Heart right ventricle (tissue), 16 donors: Measurements from ENCODE around the gene RBPMS2. TPM values are rescaled to one million over a fixed set of nuclear protein-coding genes. Genes with fewer than 3 reads are reported as not detected.

ENCODE experiments used
- ATAC-seq, 8 donors: fragments of 200-7000 bp; cut with Tn5 transposase; one replicate each; pipeline ENCODE4 v1.9.1; 2020; ENCODE audit warnings: mild to moderate bottlenecking in 8 of 8, moderate library complexity in 8 of 8, moderate number of reproducible peaks in 1 of 8
- DNase-seq, 2 donors: peaks; one replicate each; pipeline ENCODE4 v3.0.0-alpha.2; 2020
- H3K27ac ChIP-seq, 10 donors: fragments of 200-600 bp; sonication (generic) in 2 of 10; one replicate each; pipeline versions ENCODE4 v1.5.0 to v1.8.0; 2020 to 2022; ENCODE audit warnings: mild to moderate bottlenecking in 3 of 10
- H3K27me3 ChIP-seq, 7 donors: fragments of 200-600 bp; one replicate each; pipeline ENCODE4 v1.8.0; 2021 to 2022; ENCODE audit warnings: mild to moderate bottlenecking in 2 of 7
- H3K36me3 ChIP-seq, 9 donors: fragments of 200-600 bp; sonication (generic) in 1 of 9; one replicate each; pipeline versions ENCODE4 v1.5.0 to v1.8.0; 2020 to 2022; ENCODE audit warnings: mild to moderate bottlenecking in 2 of 9
- H3K4me1 ChIP-seq, 9 donors: fragments of 200-600 bp; sonication (generic) in 1 of 9; one replicate each; pipeline versions ENCODE4 v1.5.0 to v1.8.0; 2020 to 2022; ENCODE audit warnings: mild to moderate bottlenecking in 4 of 9
- H3K4me3 ChIP-seq, 10 donors: fragments of 200-600 bp; sonication (generic) in 2 of 10; one replicate each; pipeline versions ENCODE4 v1.5.0 to v1.8.0; 2020 to 2022; ENCODE audit warnings: mild to moderate bottlenecking in 7 of 10, moderate library complexity in 2 of 10
- H3K9me3 ChIP-seq, 11 donors: fragments of 200-600 bp in 10 of 11; sonication (generic) in 2 of 11; one replicate each; pipeline versions ENCODE4 v1.5.0 to v1.8.0; 2013 to 2022; ENCODE audit warnings: mild to moderate bottlenecking in 2 of 11, control low read depth in 1 of 11, moderate library complexity in 1 of 11
- WGBS, 2 donors: extraction: QIAGEN DNeasy Blood & Tissue Kit; methylation state at CpG; one replicate each; pipeline ENCODE4 v1.1.7; 2013; ENCODE audit warnings: inconsistent platforms in 1 of 2; 5-methylcytosine and 5-hydroxymethylcytosine counted together
- intact Hi-C, 10 donors: fragments of 100-400 bp; cut with DNase I; formaldehyde crosslinking; loops; one replicate each; pipeline versions ENCODE4 v1.11.1 to v1.14.2; 2022
- polyA plus RNA-seq, 2 donors: library from polyadenylated mRNA; stranded (reverse); fragments of 200-250 nt; gene quantifications; one replicate each; pipeline ENCODE4 v1.2.3, GENCODE V29; 2013
- total RNA-seq, 10 donors: library from RNA; stranded (reverse); fragmentation: NEBNext Ultra II Directional in 3 of 10; extraction: Animal tissue kit (Norgen Biotek cat#: 25700) in 3 of 10; gene quantifications; one replicate each; pipeline versions ENCODE4 v1.2.1 to v1.2.4, GENCODE V29; 2021 to 2023
- TF ChIP-seq, protein P1 (sequence below), 9 donors: fragments of 200-600 bp; sonication (generic) in 2 of 9; IDR thresholded peaks; one replicate each; pipeline versions ENCODE4 v1.5.0 to v1.8.0; 2021 to 2022; ENCODE audit warnings: antibody characterized with exemption in 9 of 9, mild to moderate bottlenecking in 5 of 9, moderate library complexity in 1 of 9
- donor health status: Arrhythmogenic right ventricular cardiomyopathy.
- donor health status: ischemic (EF 13 %, LVEDD 7.1; RV severe dilation, severe dysfunction).
- donor health status: healthy with polysubstance abuse.
- donor health status: DM: no; HTN: yes; CAD: no.
- donor health status: DM: no; HTN: no; CAD: no.
- donor health status: ischemic (EF 25% LVEDD 6.9; RV normal size, moderate dysfunction).
- donor health status: ischemic (EF 25% LVEDD 5.7; RV mildly dilated, moderate dysfunction).
- donor health status: healthy.
- donor health status: DM: yes; HTN: yes; CAD: no.
- donor health status: Ischemic cardiomyopathy.
- donor health status: ischemic (EF 35%, LVEDD 5.7; RV mildly dilated, moderate dysfunction).
- donor health status: nonischemic (EF 11% LVEDD 7.7; RV severe dilation, severe dysfunction).
- donor health status: DM: yes; HTN: yes; CAD: no.
- donor health status: PGD.
- donor health status: ischemic (EF 29% LVEDD 5.4; RV normal size, mild dysfunction).
- donor health status: nonischemic (EF 23%, LVEDD 6.1; RV moderate dilation, normal function).

RBPMS2 gene
- total and polyA plus RNA-seq, 12 donors, result 177 to 310 (median 213) TPM

GRCh38 chr15:64699751-64700388, 75.5 kb downstream of the RBPMS2 start:
- Histone ChIP-seq H3K36me3 (peaks cover 0 to 32% (median 0%) of the 10 kb centered on the region in 9 donors), H3K9me3 (no peaks in the 10 kb centered on the region), H3K4me1 (peaks cover 33 to 84% (median 81%) of the 10 kb centered on the region in 9 donors), H3K4me3 (peak overlapping the region in 7 of 10 donors; percentile 79 to 96 (median 92)), H3K27ac (peak overlapping the region; percentile 26 to 97 (median 85)), H3K27me3 (no peaks in the 10 kb centered on the region)
- DNase-seq (peak; percentile 59 to 70), ATAC-seq (peak; percentile 6 to 69 (median 46))
- intact Hi-C loops, result loop anchor here in 1 of 10 donors (2.0 kb wide), 1 partner anchor 19 kb away; no protein-coding TSS in a partner anchor
- WGBS, 2 donors, result 17 to 18% methylated on average over 7 of the region's 7 CpGs
- TF ChIP-seq, protein P1, sequence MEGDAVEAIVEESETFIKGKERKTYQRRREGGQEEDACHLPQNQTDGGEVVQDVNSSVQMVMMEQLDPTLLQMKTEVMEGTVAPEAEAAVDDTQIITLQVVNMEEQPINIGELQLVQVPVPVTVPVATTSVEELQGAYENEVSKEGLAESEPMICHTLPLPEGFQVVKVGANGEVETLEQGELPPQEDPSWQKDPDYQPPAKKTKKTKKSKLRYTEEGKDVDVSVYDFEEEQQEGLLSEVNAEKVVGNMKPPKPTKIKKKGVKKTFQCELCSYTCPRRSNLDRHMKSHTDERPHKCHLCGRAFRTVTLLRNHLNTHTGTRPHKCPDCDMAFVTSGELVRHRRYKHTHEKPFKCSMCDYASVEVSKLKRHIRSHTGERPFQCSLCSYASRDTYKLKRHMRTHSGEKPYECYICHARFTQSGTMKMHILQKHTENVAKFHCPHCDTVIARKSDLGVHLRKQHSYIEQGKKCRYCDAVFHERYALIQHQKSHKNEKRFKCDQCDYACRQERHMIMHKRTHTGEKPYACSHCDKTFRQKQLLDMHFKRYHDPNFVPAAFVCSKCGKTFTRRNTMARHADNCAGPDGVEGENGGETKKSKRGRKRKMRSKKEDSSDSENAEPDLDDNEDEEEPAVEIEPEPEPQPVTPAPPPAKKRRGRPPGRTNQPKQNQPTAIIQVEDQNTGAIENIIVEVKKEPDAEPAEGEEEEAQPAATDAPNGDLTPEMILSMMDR (IDR thresholded peaks at IDR 0.05), result no peak

GRCh38 chr15:64698823-64699222, 76.6 kb downstream of the RBPMS2 start:
- TF ChIP-seq, protein P1 (IDR thresholded peaks at IDR 0.05), result no peak
- peak overlapping the region in 4 of 10 donors; percentile 92 to 96 (median 94) for H3K4me3 ChIP-seq
- DNase-seq (no peak), ATAC-seq (peak in 1 of 8 donors; percentile 11)
- no peaks in the 10 kb centered on the region for H3K9me3 ChIP-seq
- H3K36me3 ChIP-seq, result peaks cover 0 to 42% (median 0%) of the 10 kb centered on the region in 9 donors
- H3K4me1 ChIP-seq, result peaks cover 40 to 93% (median 89%) of the 10 kb centered on the region in 9 donors
- peak overlapping the region in 8 of 10 donors; percentile 73 to 97 (median 91) for H3K27ac ChIP-seq
- intact Hi-C loops, result loop anchor here in 1 of 10 donors (2.0 kb wide), 1 partner anchor 20 kb away; no protein-coding TSS in a partner anchor
- H3K27me3 ChIP-seq, result no peaks in the 10 kb centered on the region

GRCh38 chr15:64697911-64698369, 77.4 kb downstream of the RBPMS2 start:
- TF ChIP-seq, protein P1 (IDR thresholded peaks at IDR 0.05), result no peak
- no peak for ATAC-seq
- Histone ChIP-seq H3K27me3 (no peaks in the 10 kb centered on the region), H3K27ac (peak overlapping the region in 8 of 10 donors; percentile 11 to 97 (median 91)), H3K9me3 (no peaks in the 10 kb centered on the region), H3K4me1 (peaks cover 47 to 96% (median 92%) of the 10 kb centered on the region in 9 donors), H3K36me3 (peaks cover 0 to 49% (median 0%) of the 10 kb centered on the region in 9 donors), H3K4me3 (peak overlapping the region in 1 of 10 donors; percentile 93)
- intact Hi-C loops, result loop anchor here in 1 of 10 donors (2.0 kb wide), 1 partner anchor 21 kb away; no protein-coding TSS in a partner anchor
- peak in 1 of 2 donors; percentile 18 for DNase-seq
- 41 to 50% methylated on average over 3 of the region's 3 CpGs for WGBS, 2 donors

- TF ChIP-seq, protein P1 (IDR thresholded peaks at IDR 0.05), result no peak
- H3K36me3 ChIP-seq, result peaks cover 0 to 59% (median 0%) of the 10 kb centered on the region in 9 donors
- no peaks in the 10 kb centered on the region for H3K27me3 ChIP-seq
- H3K27ac ChIP-seq, result peak overlapping the region in 8 of 10 donors; percentile 32 to 97 (median 88)
- no peaks in the 10 kb centered on the region for H3K9me3 ChIP-seq
- no peak for DNase-seq
- intact Hi-C loops, result no loop called here
- H3K4me1 ChIP-seq, result peaks cover 54 to 100% (median 100%) of the 10 kb centered on the region in 9 donors
- ATAC-seq, result no peak
- no peak overlapping the region for H3K4me3 ChIP-seq
- WGBS, 2 donors, result 46 to 58% methylated on average over 3 of the region's 3 CpGs
These were observed 78.9 kb downstream of the RBPMS2 start for GRCh38 chr15:64696481-64696880.
